DOHH2 (cell line): ENCODE measurements around the gene SKIL.

Experiments used
- CTCF ChIP-seq: fragments of 200-600 bp; sonication (generic); IDR thresholded peaks from one replicate; pipeline ENCODE4 v1.5.1; 2014; ENCODE audit warnings: antibody characterized with exemption, mild to moderate bottlenecking, low read depth, low read length; ENCODE audit not compliant: poor library complexity, severe bottlenecking
- EZH2phosphoT487 ChIP-seq: fragments of 200-600 bp; sonication (generic); IDR thresholded peaks from 2 replicates; pipeline ENCODE4 v1.6.1; 2017; ENCODE audit warnings: borderline replicate concordance, mild to moderate bottlenecking, antibody characterized with exemption, low read length, moderate library complexity, mixed read lengths

- TF ChIP-seq CTCF (no peak), EZH2phosphoT487 (no peak)
These were observed 63.7 kb downstream of the SKIL start for GRCh38 chr3:170421111-170421641.
